GM18870 (cell line): Measurements from ENCODE around the gene CHCHD5.
"Not testable (repeated sequence)": the region's sequence is repeated elsewhere in the genome, so short reads cannot be mapped to it uniquely, and the experiment has no call there.

Experiments used
- ATAC-seq: cut with Tn5 transposase; IDR thresholded peaks from one replicate; pipeline ENCODE4 v1.9.1; 2021; ENCODE audit warnings: moderate library complexity; ENCODE audit not compliant: unreplicated experiment

The CHCHD5 gene

GRCh38 chr2:112584134-112584890, at the start of gene CHCHD5:
Gene CHCHD5 (plus strand): TSS chr2:112584609. CDS start chr2:112584648, 39 bp downstream.
- ATAC-seq = peak; percentile 90

GRCh38 chr2:112534826-112535225, 49.6 kb upstream of the CHCHD5 start:
- no peak for ATAC-seq

GRCh38 chr2:112536665-112537064, 47.7 kb upstream of the CHCHD5 start:
- not testable (repeated sequence) for ATAC-seq

GRCh38 chr2:112539306-112539705, 45.1 kb upstream of the CHCHD5 start:
- no peak for ATAC-seq

GRCh38 chr2:112540906-112541305, 43.5 kb upstream of the CHCHD5 start:
- ATAC-seq = no peak

- ATAC-seq = peak; percentile 35
Measured at GRCh38 chr2:112541315-112542122, 42.9 kb upstream of the CHCHD5 start.

- ATAC-seq = peak; percentile 71
Measured at GRCh38 chr2:112542123-112542983, 42.1 kb upstream of the CHCHD5 start, which contains the start of gene POLR1B. Gene POLR1B (plus strand): TSS chr2:112542465. CDS start chr2:112542495, 30 bp downstream.

- ATAC-seq = no peak
Measured at GRCh38 chr2:112542984-112543661, 41.3 kb upstream of the CHCHD5 start.

GRCh38 chr2:112547333-112547732, 37.1 kb upstream of the CHCHD5 start:
- no peak for ATAC-seq

- ATAC-seq = no peak
Measured at GRCh38 chr2:112548980-112549379, 35.4 kb upstream of the CHCHD5 start.

- ATAC-seq = peak; percentile 61
Measured at GRCh38 chr2:112566104-112566503, 18.3 kb upstream of the CHCHD5 start.

- ATAC-seq = peak; percentile 35
Measured at GRCh38 chr2:112566508-112566907, 17.9 kb upstream of the CHCHD5 start.

GRCh38 chr2:112572005-112572404, 12.4 kb upstream of the CHCHD5 start:
- ATAC-seq = no peak

GRCh38 chr2:112577756-112578155, 6.7 kb upstream of the CHCHD5 start:
- ATAC-seq = no peak

- no peak for ATAC-seq
Measured at GRCh38 chr2:112579241-112579640, 5.2 kb upstream of the CHCHD5 start.

GRCh38 chr2:112580084-112580483, 4.3 kb upstream of the CHCHD5 start:
- ATAC-seq = no peak

- ATAC-seq = no peak
Measured at GRCh38 chr2:112582314-112582746, 2.1 kb upstream of the CHCHD5 start.

- ATAC-seq = no peak
Measured at GRCh38 chr2:112583497-112584133, 794 bp upstream of the CHCHD5 start.

GRCh38 chr2:112584891-112585250, 462 bp downstream of the CHCHD5 start:
- ATAC-seq = no peak

- no peak for ATAC-seq
Measured at GRCh38 chr2:112585400-112585799, 991 bp downstream of the CHCHD5 start.
